Measurements from ENCODE around the gene GADD45GIP1. TPM values are rescaled to one million over a fixed set of nuclear protein-coding genes. Genes with fewer than 3 reads are reported as not detected.
A peak's percentile ranks its signal among the peaks of the same experiment; 100 is the strongest.

Gene GADD45GIP1
- total and polyA plus RNA-seq, 2 donors (not counting 1 experiment from before 2014, with no cell fraction given), result 12.6 to 17.5 TPM

GRCh38 chr19:12938779-12939601 is 18.0 kb downstream of the GADD45GIP1 start:
- peaks cover 36 to 59% of the 10 kb centered on the region in 2 donors for H3K4me1 ChIP-seq (ENCODE audit: control insufficient read depth in 2 of 2, insufficient read depth in 2 of 2, low read length in 2 of 2)
- peaks cover 57% of the 10 kb centered on the region for H3K4me1 Mint-ChIP-seq
- peak overlapping the region; percentile 99 for H3K9ac ChIP-seq (ENCODE audit: low read length)
- intact Hi-C loops (cut with micrococcal nuclease), result loop anchor here (1.0 to 2.0 kb wide), 4 partner anchors 18 to 48 kb away; partner anchors contain the start of genes GADD45GIP1, GCDH and SYCE2
- no peaks in the 10 kb centered on the region for H3K27me3 Mint-ChIP-seq
- DNase-seq (peak; percentile 70), ATAC-seq (ENCODE audit: low read depth) (peak; percentile 2)
- ChIA-PET CTCF (interaction anchor here (0.7 to 1.2 kb wide), 2 partner anchors 26 to 216 kb away, joined by 4 to 9 read pairs; no protein-coding TSS in a partner anchor), POLR2A (interaction anchor here (0.7 to 1.5 kb wide), 4 partner anchors 9 to 166 kb away, joined by 3 to 5 read pairs (median 4); partner anchors contain the start of gene SYCE2)
- H3K9me3 Mint-ChIP-seq (ENCODE audit: insufficient read depth), result no peaks in the 10 kb centered on the region
- peak overlapping the region; percentile 98 for H3K4me3 Mint-ChIP-seq
- peak overlapping the region; percentile 96 for H3K27ac Mint-ChIP-seq
- peak overlapping the region; percentile 89 for H3K4me2 ChIP-seq (replicated peaks; ENCODE audit: low read depth, low read length, poor library complexity, severe bottlenecking)
- H3K4me3 ChIP-seq (ENCODE audit: control extremely low read depth in 1 of 5, extremely low read depth in 1 of 5, insufficient read depth in 1 of 5, low read depth in 2 of 5, low read length in 4 of 5), result peak overlapping the region; percentile 77 to 95 (median 93)
- peaks cover 0 to 3% (median 0%) of the 10 kb centered on the region in 3 donors for H3K9me3 ChIP-seq (ENCODE audit: control extremely low read depth in 1 of 3, control insufficient read depth in 2 of 3, insufficient read depth in 1 of 3, low read length in 2 of 3)
- under 1% methylated on average over 46 of the region's 54 CpGs for WGBS (ENCODE audit: insufficient coverage)
- H3K27ac ChIP-seq (ENCODE audit: low read length in 2 of 2), result peak overlapping the region; percentile 79 to 97
- TF ChIP-seq, protein P1, sequence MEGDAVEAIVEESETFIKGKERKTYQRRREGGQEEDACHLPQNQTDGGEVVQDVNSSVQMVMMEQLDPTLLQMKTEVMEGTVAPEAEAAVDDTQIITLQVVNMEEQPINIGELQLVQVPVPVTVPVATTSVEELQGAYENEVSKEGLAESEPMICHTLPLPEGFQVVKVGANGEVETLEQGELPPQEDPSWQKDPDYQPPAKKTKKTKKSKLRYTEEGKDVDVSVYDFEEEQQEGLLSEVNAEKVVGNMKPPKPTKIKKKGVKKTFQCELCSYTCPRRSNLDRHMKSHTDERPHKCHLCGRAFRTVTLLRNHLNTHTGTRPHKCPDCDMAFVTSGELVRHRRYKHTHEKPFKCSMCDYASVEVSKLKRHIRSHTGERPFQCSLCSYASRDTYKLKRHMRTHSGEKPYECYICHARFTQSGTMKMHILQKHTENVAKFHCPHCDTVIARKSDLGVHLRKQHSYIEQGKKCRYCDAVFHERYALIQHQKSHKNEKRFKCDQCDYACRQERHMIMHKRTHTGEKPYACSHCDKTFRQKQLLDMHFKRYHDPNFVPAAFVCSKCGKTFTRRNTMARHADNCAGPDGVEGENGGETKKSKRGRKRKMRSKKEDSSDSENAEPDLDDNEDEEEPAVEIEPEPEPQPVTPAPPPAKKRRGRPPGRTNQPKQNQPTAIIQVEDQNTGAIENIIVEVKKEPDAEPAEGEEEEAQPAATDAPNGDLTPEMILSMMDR (IDR thresholded peaks at IDR 0.05), result peak; percentile 20
- no peak for TF ChIP-seq EZH2 (IDR thresholded peaks at IDR 0.05; ENCODE audit: borderline replicate concordance, insufficient read depth, low read depth, low read length, poor library complexity, severe bottlenecking)
- H3K79me2 ChIP-seq (ENCODE audit: control insufficient read depth, insufficient read depth, low read length), result peaks cover 57% of the 10 kb centered on the region
- peak overlapping the region; percentile 18 for H2AFZ ChIP-seq (ENCODE audit: insufficient read depth, low read depth, low read length, poor library complexity, severe bottlenecking)
- H3K27me3 ChIP-seq (replicated peaks in 1 of 4; ENCODE audit: control extremely low read depth in 1 of 4, control insufficient read depth in 3 of 4, insufficient read depth in 4 of 4, low read length in 3 of 4), result no peaks in the 10 kb centered on the region
- peaks cover 48% of the 10 kb centered on the region for H4K20me1 ChIP-seq (ENCODE audit: control insufficient read depth, insufficient read depth, low read length, poor library complexity, severe bottlenecking)
- H3K36me3 ChIP-seq (replicated peaks in 1 of 2; ENCODE audit: control extremely low read depth in 1 of 2, control insufficient read depth in 1 of 2, extremely low read depth in 1 of 2, insufficient read depth in 2 of 2, low read length in 1 of 2), result peaks cover 0 to 41% of the 10 kb centered on the region in 2 experiments

Data from B cell (primary cell).